Activated CD4-positive, alpha-beta T cell treated with anti-CD3 and anti-CD28 coated beads, Interleukin-2, amount 50 U/mL, for 4 hours (primary cell): ENCODE results near the gene RNF8.
"Not testable (repeated sequence)": the region's sequence is repeated elsewhere in the genome, so short reads cannot be mapped to it uniquely, and the experiment has no call there.

Source experiments
- DNase-seq, 2 experiments: peaks; one replicate each; pipeline ENCODE4 v3.0.0-alpha.2; 2020

The RNF8 gene

DNA sequence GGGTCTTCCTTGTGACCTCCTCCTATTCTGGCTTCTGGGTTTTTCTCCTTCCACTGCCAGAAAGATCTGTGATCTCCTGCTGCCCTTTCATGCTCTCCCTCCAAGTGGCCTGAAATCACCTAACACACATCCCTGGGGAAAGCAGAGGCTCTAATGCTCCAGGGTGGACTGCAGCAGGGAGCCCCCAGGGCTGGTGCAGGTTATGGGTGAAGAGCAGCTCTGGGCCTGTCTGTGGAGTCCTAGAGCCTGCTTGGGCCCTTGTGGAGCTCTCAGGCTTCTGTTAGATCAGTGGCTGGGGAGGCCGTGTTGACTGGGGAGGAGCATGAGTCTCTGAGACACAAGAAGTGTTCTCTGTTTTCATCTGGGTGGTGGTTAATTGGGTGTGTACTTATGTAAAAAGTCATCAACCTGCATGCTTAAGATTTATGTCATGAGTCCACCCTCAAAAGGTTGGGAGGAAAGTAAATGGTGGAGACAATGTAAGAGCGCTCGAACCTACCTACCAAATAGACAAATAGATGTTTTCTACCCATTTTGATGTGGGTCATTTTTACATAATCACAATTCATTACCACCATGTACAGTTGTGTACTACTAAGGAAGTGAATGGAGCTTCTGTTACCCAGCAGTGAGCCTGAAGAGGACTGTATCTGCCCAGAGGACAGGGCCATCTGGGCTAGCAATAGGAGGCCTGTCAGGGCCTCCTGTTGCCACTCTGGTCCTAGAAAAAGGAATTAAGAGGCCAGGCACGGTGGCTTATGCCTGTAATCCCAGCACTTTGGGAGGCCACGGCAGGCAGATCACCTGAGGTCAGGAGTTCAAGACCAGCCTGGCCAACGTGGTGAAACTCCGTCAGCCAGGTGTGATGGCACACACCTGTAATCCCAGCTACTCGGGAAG lies 32.0 kb upstream of the RNF8 start:
- DNase-seq: no peak

GRCh38 chr6:37323580-37323979 lies 30.2 kb upstream of the RNF8 start:
- DNase-seq: no peak

DNA sequence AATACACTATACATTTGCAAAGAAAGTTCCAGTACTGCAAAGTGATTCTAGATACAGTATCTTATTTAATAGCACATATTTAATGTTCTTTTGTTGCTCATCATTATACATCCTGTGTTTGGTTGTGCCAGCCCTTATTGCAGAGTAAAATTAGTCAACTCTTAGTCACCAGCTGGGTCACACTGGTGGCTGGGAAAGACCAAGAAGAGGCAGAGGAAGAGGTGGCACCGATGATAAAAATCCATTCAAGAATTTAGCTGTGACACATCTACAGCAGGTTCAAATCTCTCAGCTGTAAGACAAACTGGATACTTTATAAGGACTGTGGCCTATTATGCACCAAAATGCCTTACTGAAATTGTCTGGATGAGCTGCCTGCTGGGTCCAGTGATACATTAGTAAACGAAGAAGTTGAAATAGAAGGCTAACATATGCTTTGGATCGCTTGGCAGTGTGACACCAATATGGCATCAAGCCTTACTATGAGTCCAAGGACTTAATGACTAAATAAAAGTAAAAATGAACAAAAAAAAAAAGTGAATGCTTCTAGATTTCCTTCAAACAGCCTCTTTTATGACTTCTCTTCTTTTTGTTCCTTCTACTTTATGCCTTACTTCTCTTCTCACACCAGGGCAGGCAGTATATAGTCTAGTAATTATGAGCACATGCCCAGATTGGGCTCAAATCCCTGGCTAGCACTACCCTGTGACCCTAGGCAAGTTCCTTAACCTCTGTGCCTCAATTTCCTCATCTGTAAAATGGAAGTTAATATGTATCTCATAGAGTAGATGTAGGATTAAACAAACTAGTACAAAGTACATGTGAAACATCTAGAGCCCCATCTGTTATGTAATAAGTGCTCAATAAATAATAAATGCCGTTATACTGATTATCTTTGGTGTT lies 29.4 kb upstream of the RNF8 start:
- DNase-seq: no peak

DNA sequence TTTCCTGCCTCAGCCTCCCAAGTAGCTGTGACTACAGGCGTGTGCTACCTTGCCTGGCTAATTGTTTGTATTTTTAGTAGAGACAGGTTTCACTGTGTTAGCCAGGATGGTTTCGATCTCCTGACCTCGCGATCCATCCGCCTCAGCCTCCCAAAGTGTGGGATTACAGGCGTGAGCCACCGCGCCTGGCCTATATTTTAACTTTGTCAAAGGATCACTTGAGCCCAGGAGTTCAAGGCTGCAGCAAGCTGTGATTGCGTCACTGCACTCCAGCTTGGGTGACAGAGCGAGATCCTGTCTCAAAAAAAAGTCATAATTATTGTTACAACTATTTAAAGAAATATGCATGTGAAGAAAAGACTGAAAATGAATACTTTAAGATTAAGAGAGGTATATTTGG lies 23.4 kb upstream of the RNF8 start:
- DNase-seq: not testable (repeated sequence)

GRCh38 chr6:37331047-37331446 lies 22.7 kb upstream of the RNF8 start:
- no peak for DNase-seq

DNA sequence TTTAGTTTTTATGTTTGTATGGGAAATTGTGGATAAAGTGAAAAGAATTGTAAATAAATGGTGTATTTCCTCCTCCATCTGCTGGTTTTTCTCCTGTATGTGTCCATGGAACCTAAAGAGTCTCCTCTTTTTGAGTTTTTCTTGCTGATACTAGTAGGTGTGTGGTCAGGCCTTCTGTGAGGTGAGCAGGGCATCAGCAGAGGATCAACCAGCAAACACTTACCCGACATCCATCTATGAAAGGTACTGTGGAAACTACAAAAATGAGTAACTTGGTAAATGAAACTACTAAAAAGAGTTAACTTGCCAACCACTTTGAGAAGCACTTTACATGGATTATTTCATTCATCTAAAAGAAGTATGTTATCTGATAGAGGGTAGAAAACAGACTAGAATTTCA lies 20.9 kb upstream of the RNF8 start:
- no peak for DNase-seq

DNA sequence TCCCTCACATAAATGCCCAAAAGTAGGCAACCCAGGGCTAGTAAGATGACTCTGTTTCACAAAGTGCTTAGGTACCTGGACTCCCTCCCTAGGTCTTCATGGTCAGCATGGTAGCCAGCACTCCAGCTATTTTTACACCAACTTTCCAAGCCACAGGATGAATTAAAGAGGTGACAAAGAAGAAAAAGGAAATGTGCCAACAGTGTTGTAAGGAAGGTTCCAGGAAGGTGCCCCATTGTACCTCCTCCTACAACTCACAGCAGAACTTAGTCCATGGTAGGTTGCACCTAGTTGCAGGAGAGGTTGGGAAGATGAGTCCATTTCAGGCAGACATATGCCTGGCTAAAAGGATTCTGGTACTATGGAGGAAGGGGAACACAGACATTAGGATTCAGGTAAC lies 19.7 kb upstream of the RNF8 start:
- DNase-seq: no peak

GRCh38 chr6:37338317-37338716 lies 15.5 kb upstream of the RNF8 start:
- DNase-seq: not testable (repeated sequence)

DNA sequence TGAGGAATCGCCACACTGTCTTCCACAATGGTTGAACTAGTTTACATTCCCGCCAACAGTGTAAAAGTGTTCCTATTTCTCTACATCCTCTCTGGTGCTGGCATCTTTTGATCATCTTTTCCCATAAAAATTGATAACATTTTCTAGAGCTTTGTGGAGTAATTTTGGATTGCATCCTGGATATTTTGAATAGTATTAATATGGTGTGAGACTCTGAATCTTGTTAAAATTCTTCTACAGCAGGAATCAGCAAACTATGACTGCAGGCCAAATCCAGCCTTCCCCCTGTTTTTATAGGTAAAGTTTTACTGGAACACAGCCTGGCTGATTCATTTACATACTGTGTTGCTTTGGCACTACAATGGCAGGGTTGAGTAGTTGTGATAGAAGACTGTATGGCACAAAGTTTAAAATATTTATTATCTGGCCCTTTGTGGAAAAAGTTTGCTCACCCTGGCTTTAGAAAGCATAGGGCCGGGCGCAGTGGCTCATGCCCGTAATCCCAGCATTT lies 15.0 kb upstream of the RNF8 start:
- no peak for DNase-seq

- no peak for DNase-seq
These were observed 13.8 kb upstream of the RNF8 start for GRCh38 chr6:37339741-37340638.

- no peak for DNase-seq
These were observed 13.2 kb upstream of the RNF8 start for GRCh38 chr6:37340639-37340943.

DNA sequence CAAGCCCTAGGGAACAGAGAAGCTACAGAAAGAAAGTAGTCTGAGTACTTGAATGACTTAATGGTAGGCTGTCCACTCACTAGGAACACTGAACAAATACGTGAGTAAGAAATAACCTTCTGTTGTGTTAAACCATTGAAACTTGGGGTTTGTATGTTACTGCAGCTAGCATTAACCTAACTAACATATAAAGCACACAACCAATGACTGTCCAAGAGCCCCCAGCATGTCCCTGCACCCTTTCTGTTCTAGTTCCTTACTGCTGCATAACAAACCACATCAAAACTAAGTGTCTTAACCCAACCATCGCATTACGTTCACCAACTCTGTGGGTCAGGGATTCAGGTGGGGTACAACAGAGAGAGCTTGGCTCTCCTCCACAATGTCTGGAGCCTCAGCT lies 10.5 kb upstream of the RNF8 start:
- DNase-seq: no peak

- DNase-seq: no peak
These were observed 9.5 kb upstream of the RNF8 start for GRCh38 chr6:37344308-37344707.

- DNase-seq: not testable (repeated sequence)
These were observed 8.0 kb upstream of the RNF8 start for GRCh38 chr6:37345804-37346203.

- no peak for DNase-seq
These were observed 6.6 kb upstream of the RNF8 start for GRCh38 chr6:37347177-37347576.

- DNase-seq: no peak
These were observed 6.1 kb upstream of the RNF8 start for GRCh38 chr6:37347670-37348111.

GRCh38 chr6:37351027-37351426 lies 2.8 kb upstream of the RNF8 start:
- DNase-seq: no peak

DNA sequence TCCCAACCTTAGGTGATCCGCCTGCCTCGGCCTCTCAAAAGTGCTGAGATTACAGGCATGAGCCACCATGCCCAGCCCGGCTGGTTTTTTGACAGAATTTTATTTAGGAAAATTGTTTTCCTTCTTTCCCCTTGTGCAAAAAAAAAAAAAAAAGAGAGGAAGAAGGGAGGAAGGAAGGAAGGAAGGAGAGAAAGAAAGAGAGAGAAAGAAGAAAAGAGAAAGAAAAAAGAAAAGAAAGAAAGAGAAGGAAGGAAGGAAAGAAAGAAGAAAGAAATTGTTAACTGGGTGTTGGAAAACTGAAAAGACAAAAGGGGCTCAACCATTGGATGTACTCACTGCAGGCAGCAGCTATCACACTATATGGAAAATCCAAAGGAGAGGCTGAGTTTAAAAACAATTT lies 1.4 kb upstream of the RNF8 start:
- DNase-seq: no peak

DNA sequence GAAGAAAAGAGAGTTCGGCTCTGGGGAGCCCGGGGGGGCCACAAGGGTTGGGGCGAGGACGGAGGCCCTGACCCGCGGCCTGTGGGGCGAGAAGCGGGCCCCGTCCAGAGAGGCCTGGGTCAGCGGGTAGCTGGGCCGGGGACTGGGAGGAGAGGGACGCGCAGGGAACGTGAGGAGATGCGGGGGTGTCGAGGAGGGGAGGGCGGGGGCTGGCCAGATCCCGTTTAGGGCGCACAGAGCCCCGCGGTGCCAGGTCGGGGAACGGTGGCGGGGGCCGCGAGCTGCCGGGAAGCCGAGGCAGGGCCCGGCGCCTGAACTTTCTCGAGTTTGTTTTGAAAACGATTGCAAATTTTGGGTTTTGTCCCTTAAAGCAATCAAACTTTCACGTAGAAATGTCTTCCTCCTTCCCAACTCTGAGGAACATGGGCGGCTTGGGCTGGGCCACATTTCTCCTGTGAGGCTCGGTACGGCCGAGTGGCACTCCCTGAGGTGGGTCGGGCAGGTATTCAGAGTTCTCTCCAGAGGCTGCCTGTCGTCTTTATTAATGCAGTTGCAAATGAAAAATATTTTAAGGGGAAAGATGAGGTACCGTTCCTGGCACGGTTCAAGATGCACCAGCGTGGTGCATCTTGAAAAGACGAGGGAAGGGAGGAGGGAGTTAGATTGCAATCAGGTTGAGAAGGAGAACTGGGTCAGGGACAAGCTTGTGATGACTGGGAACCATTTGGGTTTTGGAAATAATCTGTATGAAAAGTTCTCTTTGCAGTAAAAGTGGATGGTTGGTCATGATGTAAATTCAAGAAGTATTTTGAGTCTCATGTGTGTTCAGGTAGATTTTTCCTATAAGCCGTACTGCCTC lies 972 bp downstream of the RNF8 start:
- peak in 1 of 2 experiments; percentile 6 for DNase-seq

- no peak for DNase-seq
These were observed 3.5 kb downstream of the RNF8 start for GRCh38 chr6:37357288-37357687.

GRCh38 chr6:37357860-37358259 lies 4.1 kb downstream of the RNF8 start:
- no peak for DNase-seq

- DNase-seq: no peak
These were observed 5.3 kb downstream of the RNF8 start for GRCh38 chr6:37359039-37359438.
